Natural killer cell (primary cell): ENCODE results near the gene ADCY2. TPM values are rescaled to one million over a fixed set of nuclear protein-coding genes. Genes with fewer than 3 reads are reported as not detected.

ENCODE experiments used
- ATAC-seq, 3 donors: fragments of 150-1000 bp in 2 of 3; fragments of 200-7000 bp in 1 of 3; cut with Tn5 transposase; 1 replicate in 1 of 3; 2 replicates in 2 of 3; pipeline ENCODE4 v1.10.0; 2021; ENCODE audit warnings: mild to moderate bottlenecking in 2 of 3, moderate library complexity in 2 of 3
- DNase-seq, 2 donors: peaks; one replicate each; pipeline versions ENCODE4 v3.0.0 to v3.0.0-alpha.2; 2013 to 2021; ENCODE audit warnings: mixed read lengths in 1 of 2
- H3K27ac ChIP-seq: one replicate; pipeline ENCODE4 v1.5.1; 2013; ENCODE audit warnings: mild to moderate bottlenecking, low read length
- H3K27me3 ChIP-seq: one replicate; pipeline ENCODE4 v1.6.1; 2013; ENCODE audit warnings: low read length; ENCODE audit not compliant: control insufficient read depth, insufficient read depth
- H3K36me3 ChIP-seq: one replicate; pipeline ENCODE4 v1.6.1; 2013; ENCODE audit warnings: low read length; ENCODE audit not compliant: control insufficient read depth, insufficient read depth
- H3K4me1 ChIP-seq: one replicate; pipeline ENCODE4 v1.6.1; 2013; ENCODE audit warnings: low read length; ENCODE audit not compliant: control insufficient read depth, insufficient read depth
- H3K4me3 ChIP-seq: one replicate; pipeline ENCODE4 v1.5.1; 2013; ENCODE audit warnings: low read length
- H3K9me3 ChIP-seq: one replicate; pipeline ENCODE4 v1.6.1; 2013; ENCODE audit warnings: low read length; ENCODE audit not compliant: control insufficient read depth, insufficient read depth
- H3K27ac Mint-ChIP-seq, 2 donors: one replicate each; pipeline ENCODE4 v1.8.0; 2022; ENCODE audit warnings: mild to moderate bottlenecking in 2 of 2, mixed read lengths in 2 of 2, moderate library complexity in 1 of 2
- H3K27me3 Mint-ChIP-seq, 2 donors: one replicate each; pipeline ENCODE4 v1.8.0; 2022; ENCODE audit warnings: low read depth in 2 of 2, mixed read lengths in 2 of 2
- H3K36me3 Mint-ChIP-seq: one replicate; pipeline ENCODE4 v1.8.0; 2022; ENCODE audit warnings: mixed read lengths
- H3K4me1 Mint-ChIP-seq, 2 donors: one replicate each; pipeline ENCODE4 v1.8.0; 2022; ENCODE audit warnings: mixed read lengths in 2 of 2
- H3K4me3 Mint-ChIP-seq: one replicate; pipeline ENCODE4 v1.8.0; 2022; ENCODE audit warnings: mild to moderate bottlenecking, moderate library complexity, mixed read lengths
- H3K9me3 Mint-ChIP-seq, 2 donors: one replicate each; pipeline ENCODE4 v1.8.0; 2022; ENCODE audit warnings: mixed read lengths in 2 of 2
- WGBS: methylation state at CpG from one replicate; pipeline ENCODE4 v1.1.7; 2013; ENCODE audit warnings: missing lambda C conversion rate; ENCODE audit not compliant: insufficient coverage; 5-methylcytosine and 5-hydroxymethylcytosine counted together
- intact Hi-C: fragments of 100-400 bp; cut with micrococcal nuclease; formaldehyde crosslinking; loops from one replicate; pipeline ENCODE4 v1.14.2; 2022
- total RNA-seq, 4 donors: library from RNA; stranded (reverse); fragments of 120-200 nt in 1 of 4; gene quantifications; one replicate each; pipeline versions ENCODE4 v1.2.3 to v1.2.4, GENCODE V29; 2013 to 2022
- TF ChIP-seq, protein P1 (sequence below): fragments of 200-600 bp; IDR thresholded peaks from one replicate; pipeline ENCODE4 v1.8.0; 2022; ENCODE audit warnings: antibody characterized with exemption

Gene ADCY2
- total RNA-seq, 3 donors from 2014 or later (not counting 1 experiment from before 2014, with no cell fraction given) = not detected

DNA sequence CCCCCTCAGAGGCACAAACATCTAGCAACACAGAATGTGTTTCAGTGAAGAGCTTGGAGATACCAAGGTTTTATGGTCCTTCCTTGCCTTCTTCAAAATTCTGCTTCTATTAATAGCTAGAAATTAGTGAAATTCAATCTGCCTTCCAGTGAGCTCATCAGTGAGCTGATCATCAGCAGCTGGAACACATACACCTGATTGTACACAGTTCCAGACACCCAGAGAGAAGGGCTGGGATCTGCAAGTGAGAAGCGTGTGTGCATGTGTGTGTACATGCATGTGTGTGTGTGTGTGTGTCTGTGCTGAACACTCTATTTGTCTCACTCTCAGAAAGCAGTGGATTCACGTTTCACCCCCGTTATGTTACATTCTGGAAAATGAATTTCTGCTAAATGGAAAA lies 426.5 kb downstream of the ADCY2 start:
- Histone ChIP-seq H3K9me3 (no peaks in the 10 kb centered on the region), H3K36me3 (no peaks in the 10 kb centered on the region), H3K4me3 (no peak overlapping the region), H3K27me3 (no peaks in the 10 kb centered on the region), H3K4me1 (no peaks in the 10 kb centered on the region), H3K27ac (no peak overlapping the region)
- TF ChIP-seq, protein P1, sequence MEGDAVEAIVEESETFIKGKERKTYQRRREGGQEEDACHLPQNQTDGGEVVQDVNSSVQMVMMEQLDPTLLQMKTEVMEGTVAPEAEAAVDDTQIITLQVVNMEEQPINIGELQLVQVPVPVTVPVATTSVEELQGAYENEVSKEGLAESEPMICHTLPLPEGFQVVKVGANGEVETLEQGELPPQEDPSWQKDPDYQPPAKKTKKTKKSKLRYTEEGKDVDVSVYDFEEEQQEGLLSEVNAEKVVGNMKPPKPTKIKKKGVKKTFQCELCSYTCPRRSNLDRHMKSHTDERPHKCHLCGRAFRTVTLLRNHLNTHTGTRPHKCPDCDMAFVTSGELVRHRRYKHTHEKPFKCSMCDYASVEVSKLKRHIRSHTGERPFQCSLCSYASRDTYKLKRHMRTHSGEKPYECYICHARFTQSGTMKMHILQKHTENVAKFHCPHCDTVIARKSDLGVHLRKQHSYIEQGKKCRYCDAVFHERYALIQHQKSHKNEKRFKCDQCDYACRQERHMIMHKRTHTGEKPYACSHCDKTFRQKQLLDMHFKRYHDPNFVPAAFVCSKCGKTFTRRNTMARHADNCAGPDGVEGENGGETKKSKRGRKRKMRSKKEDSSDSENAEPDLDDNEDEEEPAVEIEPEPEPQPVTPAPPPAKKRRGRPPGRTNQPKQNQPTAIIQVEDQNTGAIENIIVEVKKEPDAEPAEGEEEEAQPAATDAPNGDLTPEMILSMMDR = no peak
- 80% methylated on average over 3 of the region's 3 CpGs for WGBS
- no peaks in the 10 kb centered on the region for H3K36me3 Mint-ChIP-seq
- H3K27ac Mint-ChIP-seq = no peak overlapping the region
- no peak for ATAC-seq
- DNase-seq = no peak
- H3K4me3 Mint-ChIP-seq = no peak overlapping the region
- peaks cover 0 to 3% of the 10 kb centered on the region in 2 donors for H3K4me1 Mint-ChIP-seq
- intact Hi-C loops = no loop called here
- peaks cover 8 to 15% of the 10 kb centered on the region in 2 donors for H3K27me3 Mint-ChIP-seq
- H3K9me3 Mint-ChIP-seq = no peaks in the 10 kb centered on the region

DNA sequence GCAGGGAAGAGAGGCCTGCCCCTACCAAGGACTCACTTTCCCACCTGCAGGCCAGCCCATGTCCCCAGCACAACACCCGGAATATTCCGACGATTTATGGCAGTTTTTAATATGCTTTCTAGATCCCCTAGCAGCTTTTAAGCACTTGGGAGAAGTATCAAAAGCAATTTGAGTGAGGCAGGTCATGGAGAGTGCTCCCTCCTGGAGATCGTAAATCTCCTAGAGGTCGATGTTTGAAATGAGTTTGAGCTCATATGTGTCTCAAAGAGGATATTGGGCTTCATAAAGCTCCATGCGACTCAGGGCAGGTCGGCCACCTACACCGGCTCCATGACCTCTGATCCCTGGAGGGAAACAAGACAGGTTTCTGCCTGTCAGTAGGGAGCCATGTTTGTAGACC lies 427.7 kb downstream of the ADCY2 start:
- TF ChIP-seq, protein P1 = no peak
- no peaks in the 10 kb centered on the region for H3K9me3 Mint-ChIP-seq
- H3K4me3 Mint-ChIP-seq = no peak overlapping the region
- peaks cover 0 to 3% of the 10 kb centered on the region in 2 donors for H3K4me1 Mint-ChIP-seq
- Histone ChIP-seq H3K4me3 (no peak overlapping the region), H3K36me3 (no peaks in the 10 kb centered on the region), H3K27ac (no peak overlapping the region), H3K27me3 (no peaks in the 10 kb centered on the region), H3K9me3 (no peaks in the 10 kb centered on the region), H3K4me1 (no peaks in the 10 kb centered on the region)
- no peak for DNase-seq
- H3K27ac Mint-ChIP-seq = no peak overlapping the region
- ATAC-seq = no peak
- H3K36me3 Mint-ChIP-seq = no peaks in the 10 kb centered on the region
- peaks cover 8 to 15% of the 10 kb centered on the region in 2 donors for H3K27me3 Mint-ChIP-seq
- WGBS = 89% methylated on average over 8 of the region's 8 CpGs
- intact Hi-C loops = no loop called here

DNA sequence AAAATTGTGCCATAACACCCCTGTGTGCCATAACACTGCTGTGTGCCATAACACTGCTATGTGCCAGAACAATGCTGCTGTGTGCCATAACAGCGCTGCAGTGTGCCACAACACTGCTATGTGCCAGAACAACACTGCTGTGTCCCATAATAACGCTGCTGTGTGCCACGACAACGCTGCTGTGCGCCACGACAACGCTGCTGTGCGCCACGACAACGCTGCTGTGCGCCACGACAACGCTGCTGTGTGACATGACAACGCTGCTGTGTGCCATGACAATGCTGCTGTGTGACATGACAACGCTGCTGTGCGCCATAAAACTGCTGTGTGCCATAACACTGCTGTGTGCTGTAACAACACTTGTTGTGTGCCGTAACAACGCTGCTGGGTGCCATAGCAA lies 429.1 kb downstream of the ADCY2 start:
- peaks cover 7 to 8% of the 10 kb centered on the region in 2 donors for H3K27me3 Mint-ChIP-seq
- DNase-seq (no peak), ATAC-seq (no peak)
- H3K27ac Mint-ChIP-seq = no peak overlapping the region
- no peaks in the 10 kb centered on the region for H3K27me3 ChIP-seq
- no peak overlapping the region for H3K27ac ChIP-seq
- H3K36me3 ChIP-seq = no peaks in the 10 kb centered on the region
- H3K4me1 Mint-ChIP-seq = peaks cover 0 to 3% of the 10 kb centered on the region in 2 donors
- intact Hi-C loops = no loop called here
- no peaks in the 10 kb centered on the region for H3K36me3 Mint-ChIP-seq
- TF ChIP-seq, protein P1 = no peak
- no peak overlapping the region for H3K4me3 Mint-ChIP-seq
- no peaks in the 10 kb centered on the region for H3K4me1 ChIP-seq
- no peaks in the 10 kb centered on the region for H3K9me3 Mint-ChIP-seq
- no peaks in the 10 kb centered on the region for H3K9me3 ChIP-seq
- H3K4me3 ChIP-seq = no peak overlapping the region
- 92% methylated on average over 18 of the region's 18 CpGs for WGBS

DNA sequence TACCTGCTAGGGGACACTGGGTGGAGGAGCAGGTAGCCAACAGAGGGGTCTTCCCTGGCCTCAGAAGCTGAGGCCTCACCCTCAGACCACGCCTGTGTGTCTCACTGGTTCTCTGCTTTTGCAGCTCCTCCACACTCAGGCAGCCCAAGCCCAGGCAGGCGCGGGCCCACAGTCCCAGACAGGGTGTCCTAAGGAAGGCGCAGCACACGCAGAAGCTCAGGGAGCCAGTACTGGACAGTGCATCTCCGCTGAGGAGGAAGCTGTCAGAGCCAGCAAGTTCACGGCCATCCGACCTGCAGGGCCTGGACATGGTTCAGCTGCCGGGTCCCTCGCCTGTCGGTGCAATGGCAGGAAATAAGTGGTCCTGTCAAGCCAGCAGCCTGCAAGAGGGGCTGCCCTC lies 429.7 kb downstream of the ADCY2 start:
- peaks cover 0 to 3% of the 10 kb centered on the region in 2 donors for H3K4me1 Mint-ChIP-seq
- H3K4me3 ChIP-seq = no peak overlapping the region
- intact Hi-C loops = no loop called here
- no peaks in the 10 kb centered on the region for H3K9me3 Mint-ChIP-seq
- H3K4me1 ChIP-seq = no peaks in the 10 kb centered on the region
- WGBS = 90% methylated on average over 11 of the region's 11 CpGs
- DNase-seq = no peak
- no peak overlapping the region for H3K4me3 Mint-ChIP-seq
- peaks cover 6 to 8% of the 10 kb centered on the region in 2 donors for H3K27me3 Mint-ChIP-seq
- TF ChIP-seq, protein P1 = no peak
- no peaks in the 10 kb centered on the region for H3K9me3 ChIP-seq
- ATAC-seq = no peak
- H3K36me3 Mint-ChIP-seq = no peaks in the 10 kb centered on the region
- H3K27ac ChIP-seq = no peak overlapping the region
- no peaks in the 10 kb centered on the region for H3K36me3 ChIP-seq
- H3K27ac Mint-ChIP-seq = no peak overlapping the region
- no peaks in the 10 kb centered on the region for H3K27me3 ChIP-seq
